GM21390 (cell line): ENCODE data around the gene CSDE1.

Source experiments
- ATAC-seq: cut with Tn5 transposase; IDR thresholded peaks from one replicate; pipeline ENCODE4 v1.9.1; 2021; ENCODE audit not compliant: unreplicated experiment

The CSDE1 gene

DNA sequence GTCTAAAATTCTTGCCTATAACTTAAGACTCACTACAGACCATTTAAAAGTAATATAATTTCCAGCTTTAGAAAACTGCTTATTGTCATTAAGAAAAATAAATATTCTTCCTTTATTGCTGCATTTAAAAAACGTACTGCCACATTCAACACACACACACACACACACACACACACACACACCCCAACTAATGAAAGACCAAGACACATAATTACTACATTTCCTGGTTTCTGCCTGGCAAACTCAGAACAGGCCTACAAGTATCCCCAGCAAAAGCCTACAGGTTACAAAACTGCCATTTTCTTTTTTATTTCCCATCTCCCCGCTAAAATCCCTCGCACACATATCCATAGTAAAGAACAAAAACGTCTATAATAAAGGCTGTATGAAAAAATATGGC, 89.4 kb downstream of the CSDE1 start:
- ATAC-seq, result no peak

DNA sequence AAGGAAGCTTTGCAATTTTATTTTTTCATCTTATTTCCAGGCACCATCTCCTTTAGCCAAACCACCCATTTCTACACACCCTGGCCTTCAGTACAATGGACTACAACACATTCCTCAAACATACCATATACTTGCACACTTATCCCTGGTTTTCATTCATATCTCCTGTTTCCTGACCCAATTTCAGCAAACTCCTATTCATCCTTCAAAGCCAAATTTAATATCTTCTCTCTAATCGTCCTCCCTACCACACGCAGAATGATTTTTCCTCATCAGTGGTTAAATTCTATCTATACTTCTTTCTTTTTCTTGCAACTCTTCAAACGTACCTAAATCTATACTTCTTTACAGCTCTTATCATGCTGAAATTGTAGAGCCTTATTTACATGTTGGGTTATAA, 90.8 kb downstream of the CSDE1 start:
- ATAC-seq, result no peak
